ENCODE measurements around the gene SNX15.

Gene SNX15

GRCh38 chr11:65071907-65072630 is 44.8 kb downstream of the SNX15 start:
- H3K4me3 ChIP-seq (ENCODE audit: low read length, poor library complexity, severe bottlenecking): no peak overlapping the region
- H3K9me3 ChIP-seq (ENCODE audit: insufficient read depth, low read depth, low read length): no peaks in the 10 kb centered on the region
- no peaks in the 10 kb centered on the region for H3K9me2 ChIP-seq (replicated peaks; ENCODE audit: low read depth, low read length)
- no peak overlapping the region for H3K9ac ChIP-seq (ENCODE audit: low read depth, low read length, poor library complexity, severe bottlenecking)
- H4K20me1 ChIP-seq (ENCODE audit: insufficient read depth, low read length, poor library complexity, severe bottlenecking): no peaks in the 10 kb centered on the region
- no peak overlapping the region for H2AFZ ChIP-seq (ENCODE audit: low read length)
- H3F3A ChIP-seq (ENCODE audit: low read depth): no peaks in the 10 kb centered on the region
- H3K27me3 ChIP-seq (ENCODE audit: insufficient read depth, low read length, poor library complexity, severe bottlenecking): no peaks in the 10 kb centered on the region
- peaks cover 9% of the 10 kb centered on the region; the same call in 1 of the 2 replicates for H3K36me3 ChIP-seq (ENCODE audit: insufficient read depth, low read length)
- H3K4me1 ChIP-seq (ENCODE audit: insufficient read depth, low read length, poor library complexity, severe bottlenecking): no peaks in the 10 kb centered on the region
- TF ChIP-seq EZH2phosphoT487 (IDR thresholded peaks at IDR 0.05; ENCODE audit: borderline replicate concordance): no peak
- no peak for TF ChIP-seq CTCF (conservative IDR thresholded peaks at IDR 0.05; ENCODE audit: low read length)
- H3K79me2 ChIP-seq (ENCODE audit: insufficient read depth, low read length): peaks cover 14% of the 10 kb centered on the region
- H3K4me2 ChIP-seq (ENCODE audit: low read depth, low read length, poor library complexity, severe bottlenecking): no peak overlapping the region

GRCh38 chr11:65072631-65072966 is 45.4 kb downstream of the SNX15 start:
- H3K9ac ChIP-seq (ENCODE audit: low read depth, low read length, poor library complexity, severe bottlenecking): no peak overlapping the region
- peaks cover under 1% of the 10 kb centered on the region for H4K20me1 ChIP-seq (ENCODE audit: insufficient read depth, low read length, poor library complexity, severe bottlenecking)
- H3K79me2 ChIP-seq (ENCODE audit: insufficient read depth, low read length): peaks cover 19% of the 10 kb centered on the region
- no peak overlapping the region for H2AFZ ChIP-seq (ENCODE audit: low read length)
- peaks cover 9% of the 10 kb centered on the region; the same call in 1 of the 2 replicates for H3K36me3 ChIP-seq (ENCODE audit: insufficient read depth, low read length)
- no peaks in the 10 kb centered on the region for H3F3A ChIP-seq (ENCODE audit: low read depth)
- H3K4me3 ChIP-seq (ENCODE audit: low read length, poor library complexity, severe bottlenecking): no peak overlapping the region
- H3K9me2 ChIP-seq (replicated peaks; ENCODE audit: low read depth, low read length): no peaks in the 10 kb centered on the region
- TF ChIP-seq EZH2phosphoT487 (IDR thresholded peaks at IDR 0.05; ENCODE audit: borderline replicate concordance) (no peak), CTCF (conservative IDR thresholded peaks at IDR 0.05; ENCODE audit: low read length) (no peak)
- no peak overlapping the region for H3K4me2 ChIP-seq (ENCODE audit: low read depth, low read length, poor library complexity, severe bottlenecking)
- H3K9me3 ChIP-seq (ENCODE audit: insufficient read depth, low read depth, low read length): no peaks in the 10 kb centered on the region
- peaks cover 3% of the 10 kb centered on the region for H3K4me1 ChIP-seq (ENCODE audit: insufficient read depth, low read length, poor library complexity, severe bottlenecking)
- no peaks in the 10 kb centered on the region for H3K27me3 ChIP-seq (ENCODE audit: insufficient read depth, low read length, poor library complexity, severe bottlenecking)

GRCh38 chr11:65077451-65077850 is 50.2 kb downstream of the SNX15 start:
- Histone ChIP-seq H3K36me3 (ENCODE audit: insufficient read depth, low read length) (peaks cover 20% of the 10 kb centered on the region; the same call in 1 of the 2 replicates), H3K79me2 (ENCODE audit: insufficient read depth, low read length) (peaks cover 65% of the 10 kb centered on the region)

More at GRCh38 chr11:65077451-65077850, 50.2 kb downstream of the SNX15 start:
- no peak overlapping the region for H2AFZ ChIP-seq (ENCODE audit: low read length)
- H3K27me3 ChIP-seq (ENCODE audit: insufficient read depth, low read length, poor library complexity, severe bottlenecking): no peaks in the 10 kb centered on the region
- H3F3A ChIP-seq (ENCODE audit: low read depth): no peaks in the 10 kb centered on the region
- H3K9ac ChIP-seq (ENCODE audit: low read depth, low read length, poor library complexity, severe bottlenecking): peak overlapping the region; percentile 18
- H3K4me3 ChIP-seq (ENCODE audit: low read length, poor library complexity, severe bottlenecking): peak overlapping the region; percentile 51
- H3K9me2 ChIP-seq (replicated peaks; ENCODE audit: low read depth, low read length): no peaks in the 10 kb centered on the region
- H4K20me1 ChIP-seq (ENCODE audit: insufficient read depth, low read length, poor library complexity, severe bottlenecking): peaks cover 19% of the 10 kb centered on the region
- peak overlapping the region; percentile 68 for H3K4me2 ChIP-seq (ENCODE audit: low read depth, low read length, poor library complexity, severe bottlenecking)
- no peaks in the 10 kb centered on the region for H3K9me3 ChIP-seq (ENCODE audit: insufficient read depth, low read depth, low read length)
- peaks cover 24% of the 10 kb centered on the region for H3K4me1 ChIP-seq (ENCODE audit: insufficient read depth, low read length, poor library complexity, severe bottlenecking)
- TF ChIP-seq CTCF (conservative IDR thresholded peaks at IDR 0.05; ENCODE audit: low read length) (no peak; the same call in 1 of the 2 replicates), EZH2phosphoT487 (IDR thresholded peaks at IDR 0.05; ENCODE audit: borderline replicate concordance) (no peak)

Data from Loucy (cell line).